HG03432 (cell line): ENCODE measurements around the gene KRTAP12-4.
"Not testable (repeated sequence)": the region's sequence is repeated elsewhere in the genome, so short reads cannot be mapped to it uniquely, and the experiment has no call there.

Experiments used
- ATAC-seq: cut with Tn5 transposase; IDR thresholded peaks from one replicate; pipeline ENCODE4 v1.9.1; 2021; ENCODE audit warnings: mild to moderate bottlenecking, moderate library complexity; ENCODE audit not compliant: unreplicated experiment

KRTAP12-4 gene

GRCh38 chr21:44637018-44637850 is 17.2 kb downstream of the KRTAP12-4 start, which contains the start of gene KRTAP10-10:
Gene KRTAP10-10, plus strand, starts transcription at chr21:44637356. Its CDS starts 62 bp downstream, at chr21:44637418.
- ATAC-seq = no peak

GRCh38 chr21:44636209-44637017 is 18.0 kb downstream of the KRTAP12-4 start:
- no peak for ATAC-seq

GRCh38 chr21:44632067-44632466 is 22.4 kb downstream of the KRTAP12-4 start:
- no peak for ATAC-seq

GRCh38 chr21:44630440-44630839 is 24.0 kb downstream of the KRTAP12-4 start:
- ATAC-seq = no peak

GRCh38 chr21:44628707-44629391 is 25.6 kb downstream of the KRTAP12-4 start:
- ATAC-seq = no peak

GRCh38 chr21:44627831-44628233 is 26.6 kb downstream of the KRTAP12-4 start:
- not testable (repeated sequence) for ATAC-seq

- ATAC-seq = not testable (repeated sequence)
Observed at GRCh38 chr21:44627181-44627822, 27.2 kb downstream of the KRTAP12-4 start.

GRCh38 chr21:44626673-44627143 is 27.8 kb downstream of the KRTAP12-4 start, which contains the start of gene KRTAP10-9:
Gene KRTAP10-9, plus strand, starts transcription at chr21:44627093. Its CDS starts 79 bp downstream, at chr21:44627172.
- no peak for ATAC-seq

- ATAC-seq = no peak
Observed at GRCh38 chr21:44626262-44626661, 28.2 kb downstream of the KRTAP12-4 start.

- no peak for ATAC-seq
Observed at GRCh38 chr21:44625756-44626155, 28.7 kb downstream of the KRTAP12-4 start.

GRCh38 chr21:44623575-44623974 is 30.9 kb downstream of the KRTAP12-4 start:
- no peak for ATAC-seq

GRCh38 chr21:44619886-44620285 is 34.6 kb downstream of the KRTAP12-4 start:
- no peak for ATAC-seq

GRCh38 chr21:44618909-44619308 is 35.5 kb downstream of the KRTAP12-4 start:
- ATAC-seq = no peak

- ATAC-seq = no peak
Observed at GRCh38 chr21:44618504-44618903, 36.0 kb downstream of the KRTAP12-4 start.

GRCh38 chr21:44617071-44617501 is 37.4 kb downstream of the KRTAP12-4 start:
- no peak for ATAC-seq

GRCh38 chr21:44616591-44616926 is 37.9 kb downstream of the KRTAP12-4 start:
- ATAC-seq = no peak

GRCh38 chr21:44615911-44616590 is 38.4 kb downstream of the KRTAP12-4 start:
- ATAC-seq = no peak

- ATAC-seq = no peak
Observed at GRCh38 chr21:44615466-44615865, 39.0 kb downstream of the KRTAP12-4 start.

GRCh38 chr21:44614961-44615391 is 39.5 kb downstream of the KRTAP12-4 start:
- no peak for ATAC-seq

GRCh38 chr21:44614161-44614631 is 40.3 kb downstream of the KRTAP12-4 start:
- no peak for ATAC-seq
